K562 (cell line): ENCODE results near the gene LRRTM2. TPM values are rescaled to one million over a fixed set of nuclear protein-coding genes. Genes with fewer than 3 reads are reported as not detected.

Experiments used
- E2F1 ChIP-seq: sonication (generic); formaldehyde crosslinking; IDR thresholded peaks from 2 replicates; pipeline ENCODE4 v1.8.1; 2023; ENCODE audit warnings: mild to moderate bottlenecking, missing genetic modification reagents, moderate library complexity
- FOS ChIP-seq: IDR thresholded peaks from 3 replicates; pipeline ENCODE4 v1.6.1; 2011; ENCODE audit not compliant: insufficient read length; ENCODE audit errors: extremely low read depth
- HOXB6 ChIP-seq: fragments of 250-450 bp; sonication (Bioruptor Pico); IDR thresholded peaks from 2 replicates; pipeline ENCODE4 v1.5.1; 2022; ENCODE audit warnings: mild to moderate bottlenecking, borderline replicate concordance
- KDM2B ChIP-seq: fragments of 250-450 bp; sonication (Bioruptor Pico); IDR thresholded peaks from 2 replicates; pipeline ENCODE4 v1.8.0; 2021; ENCODE audit warnings: mild to moderate bottlenecking, moderate library complexity
- MEF2D ChIP-seq: conservative IDR thresholded peaks from 2 replicates; pipeline ENCODE4 v1.6.1; 2016; ENCODE audit warnings: low read depth, missing genetic modification characterization, missing compliant biosample characterization
- ZBTB9 ChIP-seq: fragments of 450-650 bp; formaldehyde crosslinking; IDR thresholded peaks from 2 replicates; pipeline ENCODE4 v1.4.0; 2020; ENCODE audit warnings: mild to moderate bottlenecking, moderate library complexity
- polyA plus RNA-seq, 8 experiments: library from polyadenylated mRNA; depleted of rRNA in 4 of 8; stranded (reverse) in 5 of 8; unstranded in 3 of 8; fragments of >200 nt; fragmentation: Nextera tagmentation in 2 of 8; fragmentation: Illumina TruSeq in 1 of 8; extraction: Ambion mirVana in 2 of 8; extraction: Trizol in 1 of 8; gene quantifications; 2 replicates each; pipeline versions ENCODE4 v1.2.1 to v1.2.3, GENCODE V29; 2011 to 2014; ENCODE audit warnings: inconsistent platforms in 1 of 8, missing spikeins in 1 of 8
- total RNA-seq, 7 experiments: library from RNA; depleted of rRNA in 6 of 7; stranded (reverse); fragments of >200 nt in 6 of 7; fragmentation: Illumina TruSeq in 2 of 7; extraction: Trizol in 2 of 7; gene quantifications; 2 replicates each; pipeline versions ENCODE4 v1.2.1 to v1.2.3, GENCODE V29; 2011 to 2021; ENCODE audit warnings: low replicate concordance in 1 of 7
- TF ChIP-seq, protein P1 (sequence below): sonication (generic); formaldehyde crosslinking; IDR thresholded peaks from 2 replicates; pipeline ENCODE4 v1.8.0; 2022; ENCODE audit warnings: mild to moderate bottlenecking, missing genetic modification reagents, borderline replicate concordance
- TF ChIP-seq, protein P2 (sequence below): fragments of 450-650 bp; formaldehyde crosslinking; IDR thresholded peaks from 2 replicates; pipeline ENCODE4 v1.4.0; 2020; ENCODE audit warnings: mild to moderate bottlenecking, moderate library complexity

Gene LRRTM2
- total and polyA plus RNA-seq, 9 of the 15 experiments (the other 6 are each of a cell fraction or from before 2014, with no cell fraction given) = under 0.01 to 0.07 (median 0.03) TPM; not detected in 4

DNA sequence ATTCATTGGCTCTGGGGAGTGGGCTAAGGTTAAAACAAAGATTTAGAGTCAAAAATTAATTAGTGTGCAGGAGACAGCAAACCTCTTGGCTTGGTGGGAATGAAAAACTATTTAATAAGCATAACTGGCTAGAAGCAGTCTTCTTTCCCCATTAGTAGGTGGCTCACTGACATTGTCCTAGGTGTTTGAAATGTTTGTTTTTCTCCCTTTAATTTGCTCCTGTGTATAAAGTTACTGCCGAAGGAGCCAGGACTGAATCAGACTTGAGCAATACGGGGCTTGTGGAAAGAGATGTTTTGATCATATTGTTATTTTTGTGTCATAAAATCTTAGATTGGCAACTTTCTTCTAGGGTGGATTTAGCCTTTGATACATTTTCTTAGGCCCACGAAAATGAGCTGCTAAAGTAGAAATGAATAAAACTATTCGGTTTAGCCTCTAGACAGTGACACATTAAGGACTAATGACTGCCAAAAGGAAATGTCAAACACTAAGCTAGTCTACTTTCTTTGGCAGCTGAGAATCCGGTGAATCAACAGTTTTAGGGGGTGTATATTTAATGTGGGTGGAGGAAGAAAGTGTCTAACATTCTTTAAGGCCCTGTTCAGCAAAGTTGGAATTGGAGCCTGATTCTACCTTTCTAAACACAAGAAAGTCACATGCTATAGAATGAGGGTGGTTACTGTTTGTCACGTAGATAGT lies 30.2 kb downstream of the LRRTM2 start (continued):
- TF ChIP-seq, protein P1, sequence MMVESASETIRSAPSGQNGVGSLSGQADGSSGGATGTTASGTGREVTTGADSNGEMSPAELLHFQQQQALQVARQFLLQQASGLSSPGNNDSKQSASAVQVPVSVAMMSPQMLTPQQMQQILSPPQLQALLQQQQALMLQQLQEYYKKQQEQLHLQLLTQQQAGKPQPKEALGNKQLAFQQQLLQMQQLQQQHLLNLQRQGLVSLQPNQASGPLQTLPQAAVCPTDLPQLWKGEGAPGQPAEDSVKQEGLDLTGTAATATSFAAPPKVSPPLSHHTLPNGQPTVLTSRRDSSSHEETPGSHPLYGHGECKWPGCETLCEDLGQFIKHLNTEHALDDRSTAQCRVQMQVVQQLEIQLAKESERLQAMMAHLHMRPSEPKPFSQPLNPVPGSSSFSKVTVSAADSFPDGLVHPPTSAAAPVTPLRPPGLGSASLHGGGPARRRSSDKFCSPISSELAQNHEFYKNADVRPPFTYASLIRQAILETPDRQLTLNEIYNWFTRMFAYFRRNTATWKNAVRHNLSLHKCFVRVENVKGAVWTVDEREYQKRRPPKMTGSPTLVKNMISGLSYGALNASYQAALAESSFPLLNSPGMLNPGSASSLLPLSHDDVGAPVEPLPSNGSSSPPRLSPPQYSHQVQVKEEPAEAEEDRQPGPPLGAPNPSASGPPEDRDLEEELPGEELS (CRISPR knock-in tag) = no peak
- TF ChIP-seq HOXB6 (CRISPR knock-in tag) (no peak), E2F1 (CRISPR knock-in tag) (no peak), MEF2D (tag) (no peak), KDM2B (CRISPR knock-in tag) (no peak), FOS (no peak), ZBTB9 (CRISPR knock-in tag) (no peak)
- TF ChIP-seq, protein P2, sequence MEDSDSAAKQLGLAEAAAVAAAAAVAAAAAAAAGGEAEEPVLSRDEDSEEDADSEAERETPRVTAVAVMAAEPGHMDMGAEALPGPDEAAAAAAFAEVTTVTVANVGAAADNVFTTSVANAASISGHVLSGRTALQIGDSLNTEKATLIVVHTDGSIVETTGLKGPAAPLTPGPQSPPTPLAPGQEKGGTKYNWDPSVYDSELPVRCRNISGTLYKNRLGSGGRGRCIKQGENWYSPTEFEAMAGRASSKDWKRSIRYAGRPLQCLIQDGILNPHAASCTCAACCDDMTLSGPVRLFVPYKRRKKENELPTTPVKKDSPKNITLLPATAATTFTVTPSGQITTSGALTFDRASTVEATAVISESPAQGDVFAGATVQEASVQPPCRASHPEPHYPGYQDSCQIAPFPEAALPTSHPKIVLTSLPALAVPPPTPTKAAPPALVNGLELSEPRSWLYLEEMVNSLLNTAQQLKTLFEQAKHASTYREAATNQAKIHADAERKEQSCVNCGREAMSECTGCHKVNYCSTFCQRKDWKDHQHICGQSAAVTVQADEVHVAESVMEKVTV = no peak
